Measurements from ENCODE around the gene PSMB2. TPM values are rescaled to one million over a fixed set of nuclear protein-coding genes. Genes with fewer than 3 reads are reported as not detected.
"Not testable (repeated sequence)": the region's sequence is repeated elsewhere in the genome, so short reads cannot be mapped to it uniquely, and the experiment has no call there.

Gene PSMB2
- 100 to 1,000 TPM in 1 of 2 experiments, 10 to 100 TPM in 1; 97.1 to 125 TPM for total RNA-seq

- CTCF ChIA-PET = interaction anchor here (1.5 kb wide), 1 partner anchor 73 kb away, joined by 5 read pairs; no protein-coding TSS in a partner anchor
- intact Hi-C loops (cut with DNase I, micrococcal nuclease) = loop anchor here (1.0 to 10.0 kb wide), 13 partner anchors 64 to 787 kb away; partner anchors contain the start of genes CLSPN (in 2 of the 2), KIAA0319L (in 2 of the 2), NCDN (in 2 of the 2) and AGO1 (in 1 of the 2)
- H3K27ac Mint-ChIP-seq = peak within 1 kb of the TSS; percentile 100
- ATAC-seq = peak; percentile 92
- H3K4me3 Mint-ChIP-seq = peak within 1 kb of the TSS; percentile 100
- DNase-seq = peak; percentile 99
- H3K9me3 Mint-ChIP-seq (ENCODE audit: low read depth) = no peaks in the 10 kb centered on the region
- H3K36me3 Mint-ChIP-seq (ENCODE audit: low read depth) = peaks cover 13% of the 10 kb centered on the region
- H3K27me3 Mint-ChIP-seq = peaks cover 18% of the 10 kb centered on the region
- POLR2A ChIA-PET = no interaction called here
- H3K4me1 Mint-ChIP-seq = peaks cover 26% of the 10 kb centered on the region
These were observed at the start of gene PSMB2 for GRCh38 chr1:35641233-35641866. Gene PSMB2 (minus strand): TSS chr1:35641526. CDS start chr1:35641432, 94 bp downstream.

- H3K4me1 Mint-ChIP-seq = no peaks in the 10 kb centered on the region
- intact Hi-C loops (cut with DNase I, micrococcal nuclease) = no loop called here
- DNase-seq = no peak
- POLR2A ChIA-PET = no interaction called here
- H3K36me3 Mint-ChIP-seq (ENCODE audit: low read depth) = no peaks in the 10 kb centered on the region
- H3K9me3 Mint-ChIP-seq (ENCODE audit: low read depth) = no peaks in the 10 kb centered on the region
- CTCF ChIA-PET = interaction anchor here (1.5 kb wide), 1 partner anchor 25 kb away, joined by 6 read pairs; no protein-coding TSS in a partner anchor
- H3K27me3 Mint-ChIP-seq = peaks cover 6% of the 10 kb centered on the region
- no peak for ATAC-seq
- H3K27ac Mint-ChIP-seq = no peak overlapping the region
- H3K4me3 Mint-ChIP-seq = no peak overlapping the region
These were observed 49.8 kb upstream of the PSMB2 start for GRCh38 chr1:35691080-35691479.

- CTCF ChIA-PET = interaction anchor here (1.1 kb wide), 1 partner anchor 37 kb away, joined by 5 read pairs; no protein-coding TSS in a partner anchor
- H3K36me3 Mint-ChIP-seq (ENCODE audit: low read depth); ATAC-seq; H3K27ac Mint-ChIP-seq; H3K4me3 Mint-ChIP-seq; H3K27me3 Mint-ChIP-seq; POLR2A ChIA-PET; DNase-seq; intact Hi-C loops (cut with DNase I, micrococcal nuclease); H3K9me3 Mint-ChIP-seq (ENCODE audit: low read depth); H3K4me1 Mint-ChIP-seq: not testable (repeated sequence)
These were observed 48.8 kb upstream of the PSMB2 start for GRCh38 chr1:35690103-35690502.

GRCh38 chr1:35688161-35688560 is 46.8 kb upstream of the PSMB2 start:
- no peak overlapping the region for H3K27ac Mint-ChIP-seq
- DNase-seq (no peak), ATAC-seq (no peak)
- H3K36me3 Mint-ChIP-seq (ENCODE audit: low read depth) = no peaks in the 10 kb centered on the region
- no peak overlapping the region for H3K4me3 Mint-ChIP-seq
- intact Hi-C loops (cut with DNase I, micrococcal nuclease) = no loop called here
- H3K9me3 Mint-ChIP-seq (ENCODE audit: low read depth) = no peaks in the 10 kb centered on the region
- H3K4me1 Mint-ChIP-seq = no peaks in the 10 kb centered on the region
- CTCF ChIA-PET = interaction anchor here (0.5 to 1.4 kb wide), 3 partner anchors 15 to 236 kb away, joined by 3 to 4 read pairs (median 3); no protein-coding TSS in a partner anchor
- POLR2A ChIA-PET = no interaction called here
- peaks cover 6% of the 10 kb centered on the region for H3K27me3 Mint-ChIP-seq

GRCh38 chr1:35683012-35683411 is 41.7 kb upstream of the PSMB2 start:
- ChIA-PET CTCF (interaction anchor here (0.6 kb wide), 1 partner anchor 573 kb away, joined by 4 read pairs; no protein-coding TSS in a partner anchor), POLR2A (no interaction called here)
- H3K9me3 Mint-ChIP-seq (ENCODE audit: low read depth) = no peaks in the 10 kb centered on the region
- ATAC-seq (no peak), DNase-seq (no peak)
- intact Hi-C loops (cut with DNase I, micrococcal nuclease) = no loop called here
- peaks cover 6% of the 10 kb centered on the region for H3K27me3 Mint-ChIP-seq
- no peak overlapping the region for H3K27ac Mint-ChIP-seq
- no peaks in the 10 kb centered on the region for H3K4me1 Mint-ChIP-seq
- no peaks in the 10 kb centered on the region for H3K36me3 Mint-ChIP-seq (ENCODE audit: low read depth)
- H3K4me3 Mint-ChIP-seq = no peak overlapping the region

- no peaks in the 10 kb centered on the region for H3K36me3 Mint-ChIP-seq (ENCODE audit: low read depth)
- no peak for DNase-seq
- ChIA-PET POLR2A (no interaction called here), CTCF (no interaction called here)
- H3K4me3 Mint-ChIP-seq = no peak overlapping the region
- H3K27me3 Mint-ChIP-seq = peaks cover 7% of the 10 kb centered on the region
- ATAC-seq = no peak
- intact Hi-C loops (cut with DNase I, micrococcal nuclease) = no loop called here
- no peaks in the 10 kb centered on the region for H3K9me3 Mint-ChIP-seq (ENCODE audit: low read depth)
- no peak overlapping the region for H3K27ac Mint-ChIP-seq
- H3K4me1 Mint-ChIP-seq = no peaks in the 10 kb centered on the region
These were observed 38.9 kb upstream of the PSMB2 start for GRCh38 chr1:35680271-35680670.

GRCh38 chr1:35675773-35676172 is 34.4 kb upstream of the PSMB2 start:
- DNase-seq (no peak), ATAC-seq (no peak)
- no peaks in the 10 kb centered on the region for H3K36me3 Mint-ChIP-seq (ENCODE audit: low read depth)
- peaks cover 12% of the 10 kb centered on the region for H3K27me3 Mint-ChIP-seq
- CTCF ChIA-PET = interaction anchor here (1.2 kb wide), 1 partner anchor 40 kb away, joined by 4 read pairs; no protein-coding TSS in a partner anchor
- no peaks in the 10 kb centered on the region for H3K4me1 Mint-ChIP-seq
- no peak overlapping the region for H3K4me3 Mint-ChIP-seq
- H3K9me3 Mint-ChIP-seq (ENCODE audit: low read depth) = no peaks in the 10 kb centered on the region
- H3K27ac Mint-ChIP-seq = no peak overlapping the region
- POLR2A ChIA-PET = no interaction called here
- intact Hi-C loops (cut with DNase I, micrococcal nuclease) = no loop called here

- ChIA-PET POLR2A (no interaction called here), CTCF (no interaction called here)
- no peaks in the 10 kb centered on the region for H3K9me3 Mint-ChIP-seq (ENCODE audit: low read depth)
- no peak overlapping the region for H3K27ac Mint-ChIP-seq
- no peaks in the 10 kb centered on the region for H3K4me1 Mint-ChIP-seq
- DNase-seq (no peak), ATAC-seq (no peak)
- intact Hi-C loops (cut with DNase I, micrococcal nuclease) = no loop called here
- H3K36me3 Mint-ChIP-seq (ENCODE audit: low read depth) = no peaks in the 10 kb centered on the region
- no peak overlapping the region for H3K4me3 Mint-ChIP-seq
- peaks cover 9% of the 10 kb centered on the region for H3K27me3 Mint-ChIP-seq
These were observed 32.8 kb upstream of the PSMB2 start for GRCh38 chr1:35674111-35674510.

- DNase-seq (no peak), ATAC-seq (no peak)
- H3K36me3 Mint-ChIP-seq (ENCODE audit: low read depth) = no peaks in the 10 kb centered on the region
- no peak overlapping the region for H3K27ac Mint-ChIP-seq
- POLR2A ChIA-PET = no interaction called here
- no peaks in the 10 kb centered on the region for H3K9me3 Mint-ChIP-seq (ENCODE audit: low read depth)
- intact Hi-C loops (cut with DNase I, micrococcal nuclease) = no loop called here
- no peaks in the 10 kb centered on the region for H3K4me1 Mint-ChIP-seq
- H3K4me3 Mint-ChIP-seq = no peak overlapping the region
- CTCF ChIA-PET = interaction anchor here (0.9 kb wide), 1 partner anchor 103 kb away, joined by 3 read pairs; no protein-coding TSS in a partner anchor
- peaks cover 7% of the 10 kb centered on the region for H3K27me3 Mint-ChIP-seq
These were observed 30.8 kb upstream of the PSMB2 start for GRCh38 chr1:35672116-35672515.

- no peak for DNase-seq
- ATAC-seq = no peak
- no peaks in the 10 kb centered on the region for H3K36me3 Mint-ChIP-seq (ENCODE audit: low read depth)
- POLR2A ChIA-PET = no interaction called here
- intact Hi-C loops (cut with DNase I, micrococcal nuclease) = no loop called here
- H3K4me1 Mint-ChIP-seq = no peaks in the 10 kb centered on the region
- H3K27ac Mint-ChIP-seq = no peak overlapping the region
- no peak overlapping the region for H3K4me3 Mint-ChIP-seq
- H3K9me3 Mint-ChIP-seq (ENCODE audit: low read depth) = no peaks in the 10 kb centered on the region
- peaks cover 14% of the 10 kb centered on the region for H3K27me3 Mint-ChIP-seq
- CTCF ChIA-PET = interaction anchor here (0.6 kb wide), 1 partner anchor 11 kb away, joined by 3 read pairs; no protein-coding TSS in a partner anchor
These were observed 27.2 kb upstream of the PSMB2 start for GRCh38 chr1:35668506-35668905.

GRCh38 chr1:35666916-35667315 is 25.6 kb upstream of the PSMB2 start:
- intact Hi-C loops (cut with DNase I, micrococcal nuclease) = no loop called here
- CTCF ChIA-PET = interaction anchor here (0.6 kb wide), 1 partner anchor 768 kb away, joined by 3 read pairs; no protein-coding TSS in a partner anchor
- ATAC-seq = no peak

GRCh38 chr1:35666216-35666615 is 24.9 kb upstream of the PSMB2 start:
- intact Hi-C loops (cut with DNase I, micrococcal nuclease) = no loop called here
- Mint-ChIP-seq H3K4me1 (no peaks in the 10 kb centered on the region), H3K27me3 (peaks cover 9% of the 10 kb centered on the region), H3K27ac (no peak overlapping the region), H3K9me3 (ENCODE audit: low read depth) (no peaks in the 10 kb centered on the region), H3K4me3 (no peak overlapping the region), H3K36me3 (ENCODE audit: low read depth) (no peaks in the 10 kb centered on the region)
- ATAC-seq = no peak
- CTCF ChIA-PET = no interaction called here
- POLR2A ChIA-PET = no interaction called here
- DNase-seq = no peak

More at GRCh38 chr1:35666916-35667315, 25.6 kb upstream of the PSMB2 start:
- Mint-ChIP-seq H3K4me3 (no peak overlapping the region), H3K27me3 (peaks cover 7% of the 10 kb centered on the region), H3K36me3 (ENCODE audit: low read depth) (no peaks in the 10 kb centered on the region), H3K27ac (no peak overlapping the region), H3K4me1 (no peaks in the 10 kb centered on the region), H3K9me3 (ENCODE audit: low read depth) (no peaks in the 10 kb centered on the region)
- POLR2A ChIA-PET = no interaction called here
- no peak for DNase-seq

Measured in activated CD4-positive, alpha-beta T cell treated with anti-CD3 and anti-CD28 coated beads for 36 hours (primary cell).